Endodermal cell (in vitro differentiated cells): ENCODE results near the gene PRSS35. TPM values are rescaled to one million over a fixed set of nuclear protein-coding genes. Genes with fewer than 3 reads are reported as not detected.
"Not testable (repeated sequence)": the region's sequence is repeated elsewhere in the genome, so short reads cannot be mapped to it uniquely, and the experiment has no call there.

Source experiments
- DNase-seq: peaks from one replicate; pipeline ENCODE4 v3.0.0-alpha.2; 2017
- H3K27ac ChIP-seq: 2 replicates; pipeline ENCODE4 v1.5.1; 2013; ENCODE audit warnings: mild to moderate bottlenecking, low read depth, low read length, moderate library complexity
- H3K27me3 ChIP-seq: 2 replicates; pipeline ENCODE4 v1.6.1; 2013; ENCODE audit warnings: mild to moderate bottlenecking, low read length, moderate library complexity; ENCODE audit not compliant: insufficient read depth, control insufficient read depth, poor library complexity, severe bottlenecking
- H3K36me3 ChIP-seq: 2 replicates; pipeline ENCODE4 v1.7.0; 2013; ENCODE audit warnings: mild to moderate bottlenecking, low read length, moderate library complexity; ENCODE audit not compliant: control insufficient read depth, insufficient read depth
- H3K4me1 ChIP-seq: one replicate; pipeline ENCODE4 v1.7.0; 2013; ENCODE audit warnings: low read length; ENCODE audit not compliant: control insufficient read depth, insufficient read depth
- H3K4me3 ChIP-seq: 2 replicates; pipeline ENCODE4 v1.5.1; 2013; ENCODE audit warnings: mild to moderate bottlenecking, low read length, moderate library complexity
- H3K9ac ChIP-seq: 2 replicates; pipeline ENCODE4 v1.6.1; 2013; ENCODE audit warnings: mild to moderate bottlenecking, low read length, moderate library complexity; ENCODE audit not compliant: poor library complexity, severe bottlenecking; ENCODE audit errors: extremely low read depth
- H3K9me3 ChIP-seq: 2 replicates; pipeline ENCODE4 v1.6.1; 2013; ENCODE audit warnings: mild to moderate bottlenecking, low read length, moderate library complexity; ENCODE audit not compliant: control insufficient read depth
- H3K27ac Mint-ChIP-seq: 2 replicates; pipeline ENCODE4 v1.8.0; 2020; ENCODE audit warnings: mixed read lengths
- H3K27me3 Mint-ChIP-seq: 2 replicates; pipeline ENCODE4 v1.8.0; 2021; ENCODE audit warnings: mild to moderate bottlenecking, mixed read lengths; ENCODE audit not compliant: insufficient read depth
- H3K36me3 Mint-ChIP-seq: 2 replicates; pipeline ENCODE4 v1.8.0; 2020; ENCODE audit warnings: low read depth, mixed read lengths
- H3K4me1 Mint-ChIP-seq: 2 replicates; pipeline ENCODE4 v1.8.0; 2020; ENCODE audit warnings: mixed read lengths
- H3K4me3 Mint-ChIP-seq: 2 replicates; pipeline ENCODE4 v1.8.0; 2020; ENCODE audit warnings: mild to moderate bottlenecking, moderate library complexity, mixed read lengths
- H3K9me3 Mint-ChIP-seq: 2 replicates; pipeline ENCODE4 v1.8.0; 2020; ENCODE audit warnings: mild to moderate bottlenecking, mixed read lengths
- WGBS, 2 experiments: methylation state at CpG; one replicate each; pipeline versions ENCODE4 v1.1.5 to v1.1.7; 2013; ENCODE audit warnings: missing lambda C conversion rate in 2 of 2, mixed read lengths in 1 of 2; ENCODE audit not compliant: insufficient coverage in 1 of 2, insufficient read length in 1 of 2; 5-methylcytosine and 5-hydroxymethylcytosine counted together
- total RNA-seq, 2 donors: library from RNA; stranded (reverse); fragmentation: NEBNext Ultra II Directional in 1 of 2; extraction: Animal tissue kit (Norgen Biotek cat#: 25700) in 1 of 2; gene quantifications; 2 replicates in 1 of 2; 3 replicates in 1 of 2; pipeline ENCODE4 v1.2.1, GENCODE V29; 2021
- TF ChIP-seq, protein P1 (sequence below): fragments of 200-600 bp; sonication (generic); conservative IDR thresholded peaks from 2 replicates; pipeline ENCODE4 v1.5.0; 2021; ENCODE audit warnings: antibody characterized with exemption, mild to moderate bottlenecking

PRSS35 gene
- total RNA-seq, 2 donors from 2014 or later = 2.1 to 3.8 TPM

DNA sequence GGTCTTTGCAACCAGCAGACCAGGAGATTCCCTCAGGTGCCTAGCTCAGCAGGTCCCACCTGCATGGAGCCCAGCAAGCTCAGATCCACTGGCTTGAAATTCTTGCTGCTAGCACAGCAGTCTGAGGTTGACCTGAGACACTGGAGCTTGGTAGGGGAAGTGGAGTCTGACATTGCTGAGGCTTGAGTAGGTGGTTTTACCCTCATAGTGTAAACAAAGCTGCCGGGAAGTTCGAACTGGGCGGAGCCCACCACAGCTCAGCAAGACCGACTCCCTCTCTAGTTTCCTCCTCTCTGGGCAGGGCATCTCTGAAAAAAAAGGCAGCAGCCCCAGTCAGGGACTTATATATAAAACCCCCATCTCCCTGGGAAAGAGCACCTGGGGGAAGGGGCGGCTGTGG lies 34.3 kb downstream of the PRSS35 start:
- H3K27me3 Mint-ChIP-seq = no peaks in the 10 kb centered on the region
- 85% methylated on average over 5 of the region's 5 CpGs; no CpG with 5 or more reads in 1 of the 2 experiments for WGBS, 2 experiments
- H3K4me3 Mint-ChIP-seq = no peak overlapping the region
- no peaks in the 10 kb centered on the region for H3K9me3 ChIP-seq
- no peak overlapping the region for H3K27ac ChIP-seq
- no peaks in the 10 kb centered on the region for H3K27me3 ChIP-seq
- H3K36me3 ChIP-seq = no peaks in the 10 kb centered on the region
- no peak overlapping the region for H3K27ac Mint-ChIP-seq
- H3K4me3 ChIP-seq = no peak overlapping the region
- no peaks in the 10 kb centered on the region for H3K36me3 Mint-ChIP-seq
- H3K9me3 Mint-ChIP-seq = no peaks in the 10 kb centered on the region
- H3K9ac ChIP-seq = no peak overlapping the region
- H3K4me1 ChIP-seq = no peaks in the 10 kb centered on the region
- no peak for DNase-seq
- TF ChIP-seq, protein P1, sequence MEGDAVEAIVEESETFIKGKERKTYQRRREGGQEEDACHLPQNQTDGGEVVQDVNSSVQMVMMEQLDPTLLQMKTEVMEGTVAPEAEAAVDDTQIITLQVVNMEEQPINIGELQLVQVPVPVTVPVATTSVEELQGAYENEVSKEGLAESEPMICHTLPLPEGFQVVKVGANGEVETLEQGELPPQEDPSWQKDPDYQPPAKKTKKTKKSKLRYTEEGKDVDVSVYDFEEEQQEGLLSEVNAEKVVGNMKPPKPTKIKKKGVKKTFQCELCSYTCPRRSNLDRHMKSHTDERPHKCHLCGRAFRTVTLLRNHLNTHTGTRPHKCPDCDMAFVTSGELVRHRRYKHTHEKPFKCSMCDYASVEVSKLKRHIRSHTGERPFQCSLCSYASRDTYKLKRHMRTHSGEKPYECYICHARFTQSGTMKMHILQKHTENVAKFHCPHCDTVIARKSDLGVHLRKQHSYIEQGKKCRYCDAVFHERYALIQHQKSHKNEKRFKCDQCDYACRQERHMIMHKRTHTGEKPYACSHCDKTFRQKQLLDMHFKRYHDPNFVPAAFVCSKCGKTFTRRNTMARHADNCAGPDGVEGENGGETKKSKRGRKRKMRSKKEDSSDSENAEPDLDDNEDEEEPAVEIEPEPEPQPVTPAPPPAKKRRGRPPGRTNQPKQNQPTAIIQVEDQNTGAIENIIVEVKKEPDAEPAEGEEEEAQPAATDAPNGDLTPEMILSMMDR = no peak
- no peaks in the 10 kb centered on the region for H3K4me1 Mint-ChIP-seq

DNA sequence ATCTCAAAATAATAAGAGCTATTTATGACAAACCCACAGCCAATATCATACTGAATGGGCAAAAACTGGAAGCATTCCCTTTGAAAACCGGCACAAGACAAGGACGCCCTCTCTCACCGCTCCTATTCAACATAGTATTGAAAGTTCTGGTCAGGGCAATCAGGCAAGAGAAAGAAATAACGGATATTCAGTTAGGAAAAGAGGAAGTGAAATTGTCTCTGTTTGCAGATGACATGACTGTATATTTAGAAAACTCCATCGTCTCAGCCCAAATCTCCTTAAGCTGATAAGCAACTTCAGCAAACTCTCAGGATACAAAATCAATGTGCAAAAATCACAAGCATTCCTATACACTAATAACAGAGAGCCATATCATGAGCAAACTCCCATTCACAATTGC lies 38.1 kb downstream of the PRSS35 start:
- H3K27me3 ChIP-seq, H3K27ac ChIP-seq, H3K4me1 ChIP-seq, H3K4me3 ChIP-seq, H3K27me3 Mint-ChIP-seq, H3K4me3 Mint-ChIP-seq, H3K4me1 Mint-ChIP-seq, H3K9me3 Mint-ChIP-seq, H3K36me3 ChIP-seq, H3K9me3 ChIP-seq, DNase-seq, H3K9ac ChIP-seq, H3K36me3 Mint-ChIP-seq, H3K27ac Mint-ChIP-seq: not testable (repeated sequence)
- WGBS, 2 experiments = 79 to 100% methylated on average over 1 to 2 of the region's 5 CpGs

DNA sequence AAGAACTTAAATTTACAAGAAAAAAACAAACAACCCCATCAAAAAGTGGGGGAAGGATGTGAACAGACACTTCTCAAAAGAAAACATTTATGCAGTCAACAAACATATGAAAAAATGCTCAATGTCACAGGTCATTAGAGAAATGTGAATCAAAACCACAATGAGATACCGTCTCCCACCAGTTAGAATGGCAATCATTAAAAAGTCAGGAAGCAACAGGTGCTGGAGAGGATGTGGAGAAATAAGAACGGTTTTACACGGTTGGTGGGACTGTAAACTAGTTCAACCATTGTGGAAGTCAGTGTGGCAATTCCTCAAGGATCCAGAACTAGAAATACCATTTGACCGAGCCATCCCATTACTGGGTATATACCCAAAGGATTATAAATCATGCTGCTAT lies 39.4 kb downstream of the PRSS35 start:
- not testable (repeated sequence) for H3K27me3 Mint-ChIP-seq, H3K36me3 ChIP-seq, H3K9me3 ChIP-seq, H3K9me3 Mint-ChIP-seq, DNase-seq, H3K4me3 ChIP-seq, H3K4me3 Mint-ChIP-seq, H3K27me3 ChIP-seq, H3K27ac Mint-ChIP-seq, H3K36me3 Mint-ChIP-seq, H3K9ac ChIP-seq, H3K4me1 Mint-ChIP-seq, H3K27ac ChIP-seq, H3K4me1 ChIP-seq
- 94 to 100% methylated on average over 3 to 4 of the region's 4 CpGs for WGBS, 2 experiments

DNA sequence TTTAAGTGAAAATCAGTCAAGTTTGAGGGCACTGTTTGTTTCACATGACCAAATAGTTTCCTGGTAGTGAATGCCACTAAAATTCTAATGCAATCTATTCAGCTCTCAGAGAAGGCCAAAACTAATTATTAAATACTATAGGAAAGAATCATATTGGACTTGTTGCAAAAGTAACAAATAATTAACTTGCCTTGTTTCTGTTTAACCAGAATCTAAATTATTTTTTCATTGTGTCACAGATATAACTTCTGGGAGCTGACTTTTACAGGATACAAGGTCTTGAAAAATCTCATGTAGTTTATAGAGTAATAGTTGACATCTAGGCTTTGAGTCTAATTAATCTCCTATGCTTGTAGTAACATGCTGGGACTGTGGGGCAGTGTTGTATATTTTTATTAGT lies 44.5 kb downstream of the PRSS35 start:
- DNase-seq = no peak
- Histone ChIP-seq H3K4me3 (no peak overlapping the region), H3K36me3 (no peaks in the 10 kb centered on the region), H3K4me1 (no peaks in the 10 kb centered on the region), H3K9ac (no peak overlapping the region), H3K27me3 (no peaks in the 10 kb centered on the region), H3K9me3 (no peaks in the 10 kb centered on the region), H3K27ac (no peak overlapping the region)
- H3K27me3 Mint-ChIP-seq = no peaks in the 10 kb centered on the region
- no peaks in the 10 kb centered on the region for H3K36me3 Mint-ChIP-seq
- H3K4me3 Mint-ChIP-seq = no peak overlapping the region
- no peaks in the 10 kb centered on the region for H3K9me3 Mint-ChIP-seq
- TF ChIP-seq, protein P1 = no peak
- H3K27ac Mint-ChIP-seq = no peak overlapping the region
- H3K4me1 Mint-ChIP-seq = peaks cover 2% of the 10 kb centered on the region
